Common myeloid progenitor, CD34-positive (primary cell): ENCODE results near the gene PDIA6.

Experiments used
- CTCF ChIA-PET: fragments of 350-600 bp; sonication (Branson Sonifier 250); formaldehyde crosslinking; loops from one replicate; lab custom pipeline; 2021; ENCODE audit warnings: antibody characterized with exemption; lab: Charles Lee
- POLR2A ChIA-PET: fragments of 350-600 bp; sonication (Branson Sonifier 250); formaldehyde crosslinking; loops from one replicate; lab custom pipeline; 2021; ENCODE audit warnings: antibody characterized with exemption; lab: Charles Lee
- DNase-seq, 3 donors: peaks; one replicate each; pipeline versions ENCODE4 v3.0.0 to v3.0.0-alpha.2; 2013
- H3K27ac ChIP-seq, 2 experiments: 1 replicate in 1 of 2; 2 replicates in 1 of 2; pipeline ENCODE4 v1.7.0; 2013; ENCODE audit warnings: inconsistent platforms in 2 of 2, low read length in 2 of 2, mild to moderate bottlenecking in 2 of 2, low read depth in 1 of 2, moderate library complexity in 1 of 2; ENCODE audit not compliant: severe bottlenecking in 2 of 2, insufficient read depth in 1 of 2, poor library complexity in 1 of 2
- H3K27me3 ChIP-seq, 5 experiments: replicated peaks in 2 of 5; 1 replicate in 3 of 5; 2 replicates in 2 of 5; pipeline versions ENCODE4 v1.6.1 to v1.7.0; 2013; ENCODE audit warnings: low read length in 4 of 5, mild to moderate bottlenecking in 2 of 5, moderate library complexity in 2 of 5, inconsistent platforms in 1 of 5; ENCODE audit not compliant: insufficient read depth in 5 of 5, control insufficient read depth in 4 of 5
- H3K36me3 ChIP-seq, 4 experiments: 1 replicate in 2 of 4; 2 replicates in 2 of 4; pipeline versions ENCODE4 v1.6.1 to v1.7.0; 2013; ENCODE audit warnings: low read length in 3 of 4, control low read depth in 1 of 4, mild to moderate bottlenecking in 1 of 4; ENCODE audit not compliant: control insufficient read depth in 4 of 4, insufficient read depth in 4 of 4
- H3K4me1 ChIP-seq, 4 experiments: 1 replicate in 3 of 4; 2 replicates in 1 of 4; pipeline versions ENCODE4 v1.6.1 to v1.7.1; 2013; ENCODE audit warnings: low read length in 3 of 4, mild to moderate bottlenecking in 3 of 4, control low read depth in 1 of 4, inconsistent platforms in 1 of 4, moderate library complexity in 1 of 4; ENCODE audit not compliant: control insufficient read depth in 4 of 4, insufficient read depth in 4 of 4; ENCODE audit errors: control extremely low read depth in 1 of 4
- H3K4me3 ChIP-seq, 7 experiments: 1 replicate in 4 of 7; 2 replicates in 3 of 7; pipeline versions ENCODE4 v1.5.1 to v1.7.0; 2013; ENCODE audit warnings: mild to moderate bottlenecking in 7 of 7, low read length in 6 of 7, moderate library complexity in 6 of 7, inconsistent platforms in 2 of 7, low read depth in 2 of 7, control low read depth in 1 of 7; ENCODE audit not compliant: insufficient read depth in 4 of 7, control insufficient read depth in 1 of 7; ENCODE audit errors: extremely low read depth in 1 of 7
- H3K9me3 ChIP-seq, 5 experiments: 1 replicate in 4 of 5; 2 replicates in 1 of 5; pipeline versions ENCODE4 v1.6.1 to v1.7.1; 2013; ENCODE audit warnings: low read length in 4 of 5, mild to moderate bottlenecking in 2 of 5, inconsistent platforms in 1 of 5, low read depth in 1 of 5, moderate library complexity in 1 of 5; ENCODE audit not compliant: control insufficient read depth in 4 of 5, insufficient read depth in 2 of 5; ENCODE audit errors: control extremely low read depth in 1 of 5
- WGBS: methylation state at CpG from one replicate; pipeline ENCODE4 v1.1.5; 2013; ENCODE audit not compliant: insufficient coverage; 5-methylcytosine and 5-hydroxymethylcytosine counted together

The PDIA6 gene

DNA sequence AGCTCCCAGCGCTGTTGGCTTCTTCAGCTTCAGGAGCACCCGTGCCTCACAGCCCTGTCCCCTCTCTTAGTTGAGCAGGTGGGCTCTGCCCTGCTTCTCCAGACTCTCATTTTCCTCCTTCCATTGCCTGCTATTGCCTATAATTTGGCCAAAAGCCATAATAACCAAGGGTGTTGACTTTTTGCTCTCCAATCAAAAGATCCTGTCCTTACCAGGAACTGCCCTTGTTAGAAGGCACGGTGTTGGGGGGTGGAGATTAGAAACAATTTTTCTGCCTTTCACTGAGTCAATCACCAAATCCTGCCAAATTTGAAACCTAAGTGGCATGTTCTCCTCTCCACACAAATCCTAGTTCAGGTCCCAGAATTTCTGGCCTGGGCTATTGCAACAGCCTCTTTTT lies 16.7 kb upstream of the PDIA6 start:
- Histone ChIP-seq H3K4me1 (peaks cover 0 to 4% (median 1%) of the 10 kb centered on the region in 4 experiments), H3K27me3 (peaks cover 0 to 35% (median 9%) of the 10 kb centered on the region in 5 experiments), H3K4me3 (no peak overlapping the region), H3K27ac (no peak overlapping the region), H3K36me3 (no peaks in the 10 kb centered on the region), H3K9me3 (peaks cover 0 to 2% (median 0%) of the 10 kb centered on the region in 5 experiments)
- 95% methylated on average over 2 of the region's 3 CpGs for WGBS
- ChIA-PET CTCF (interaction anchor here (0.7 to 5.5 kb wide), 4 partner anchors 9 to 396 kb away, joined by 3 to 31 read pairs (median 5); no protein-coding TSS in a partner anchor), POLR2A (interaction anchor here (0.6 kb wide), 1 partner anchor 304 kb away, joined by 3 read pairs; a partner anchor contains a TSS)
- no peak for DNase-seq

DNA sequence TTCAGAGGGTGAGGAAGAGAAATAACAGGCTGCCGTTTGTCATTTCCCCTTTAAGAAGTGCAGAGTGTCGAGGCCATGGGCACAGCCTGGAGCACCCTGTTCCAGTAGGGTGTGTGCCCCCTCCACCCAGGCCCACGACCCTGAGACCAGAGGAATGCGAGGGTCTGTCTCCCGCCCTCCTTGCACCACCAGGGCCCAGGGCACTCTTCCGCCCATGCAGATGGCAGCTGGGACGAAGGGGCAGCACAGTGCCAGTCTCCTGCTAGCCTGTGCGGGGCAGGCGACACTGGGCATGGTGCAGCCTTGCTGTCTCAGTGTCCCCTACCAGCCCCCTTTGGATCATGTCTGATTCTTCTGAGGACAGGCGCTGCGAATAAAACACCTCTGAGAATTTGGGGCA lies 15.8 kb upstream of the PDIA6 start:
- Histone ChIP-seq H3K27me3 (peaks cover 0 to 35% (median 7%) of the 10 kb centered on the region in 5 experiments), H3K4me1 (peaks cover 0 to 4% (median 1%) of the 10 kb centered on the region in 4 experiments), H3K4me3 (no peak overlapping the region), H3K36me3 (no peaks in the 10 kb centered on the region), H3K27ac (no peak overlapping the region), H3K9me3 (peaks cover 0 to 2% (median 0%) of the 10 kb centered on the region in 5 experiments)
- no peak for DNase-seq
- ChIA-PET POLR2A (no interaction called here), CTCF (interaction anchor here (5.5 kb wide), 1 partner anchor 12 kb away, joined by 31 read pairs; no protein-coding TSS in a partner anchor)
- 76% methylated on average over 9 of the region's 11 CpGs for WGBS

DNA sequence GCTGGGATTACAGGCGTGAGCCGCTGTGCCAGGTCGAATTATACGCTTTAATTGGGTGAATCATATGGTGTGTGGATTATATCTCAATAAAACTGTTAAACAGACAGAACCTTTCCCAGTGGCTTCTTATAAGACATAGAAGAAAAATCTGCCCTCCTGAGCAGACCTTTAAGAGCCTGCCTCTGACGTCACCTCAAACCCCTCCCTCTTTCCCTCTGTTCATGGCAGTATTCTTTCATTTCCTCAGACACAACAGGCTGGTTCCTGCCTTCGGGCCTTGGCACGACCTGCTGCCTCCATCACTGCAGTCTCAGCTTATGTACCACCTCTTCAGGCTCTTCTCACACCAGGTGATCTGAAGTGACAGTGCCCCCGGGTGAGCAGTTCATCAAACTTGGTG lies 14.0 kb upstream of the PDIA6 start:
- 75% methylated on average over 6 of the region's 8 CpGs for WGBS
- Histone ChIP-seq H3K4me1 (no peaks in the 10 kb centered on the region), H3K27me3 (peaks cover 0 to 20% (median 6%) of the 10 kb centered on the region in 5 experiments), H3K27ac (no peak overlapping the region), H3K36me3 (no peaks in the 10 kb centered on the region), H3K9me3 (peaks cover 0 to 2% (median 0%) of the 10 kb centered on the region in 5 experiments), H3K4me3 (no peak overlapping the region)
- POLR2A ChIA-PET = no interaction called here
- no peak for DNase-seq
- CTCF ChIA-PET = no interaction called here

DNA sequence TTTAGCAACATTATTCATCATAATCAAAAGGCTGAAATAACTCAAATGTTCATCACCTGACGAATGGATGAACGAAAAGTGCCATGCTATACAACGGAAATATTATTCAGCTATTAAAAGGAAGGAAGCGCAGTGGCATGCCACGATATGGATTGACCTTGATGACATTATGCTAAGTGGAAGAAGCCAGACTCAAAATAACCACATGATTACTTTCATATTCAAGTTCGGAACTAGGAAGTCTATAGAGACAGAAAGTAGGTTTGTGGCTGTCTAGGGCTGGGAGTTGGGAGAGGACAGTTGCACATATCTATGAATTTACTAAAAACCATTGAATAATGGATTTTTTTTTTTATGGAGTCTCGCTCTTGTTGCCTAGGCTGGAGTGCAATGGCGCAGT lies 13.4 kb upstream of the PDIA6 start:
- no peaks in the 10 kb centered on the region for H3K4me1 ChIP-seq
- ChIA-PET POLR2A (no interaction called here), CTCF (no interaction called here)
- 45% methylated on average over 2 of the region's 8 CpGs for WGBS
- H3K27me3 ChIP-seq = peaks cover 0 to 14% (median 1%) of the 10 kb centered on the region in 5 experiments
- no peak for DNase-seq
- H3K27ac ChIP-seq = no peak overlapping the region
- H3K9me3 ChIP-seq = peaks cover 0 to 2% (median 0%) of the 10 kb centered on the region in 5 experiments
- no peak overlapping the region for H3K4me3 ChIP-seq
- no peaks in the 10 kb centered on the region for H3K36me3 ChIP-seq

DNA sequence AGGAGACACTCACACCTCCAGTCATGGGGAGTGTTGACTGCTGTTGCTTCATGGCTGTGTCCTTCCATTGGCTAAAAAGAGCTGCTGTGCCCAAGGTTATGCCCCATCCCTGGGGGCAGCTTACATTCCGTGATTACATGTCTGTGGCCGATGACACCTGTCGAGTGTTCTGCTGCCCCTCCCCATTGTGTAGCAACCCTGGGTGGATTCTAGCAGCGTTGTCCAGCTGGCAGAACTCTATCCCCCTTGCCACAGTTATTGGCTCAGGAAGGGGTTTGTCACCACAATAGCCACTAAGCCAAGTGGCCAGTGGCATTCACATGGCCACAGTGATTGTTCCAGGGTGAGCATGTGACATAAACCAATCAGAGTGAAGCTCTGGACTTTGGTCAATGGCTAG lies 11.6 kb upstream of the PDIA6 start:
- H3K4me1 ChIP-seq = no peaks in the 10 kb centered on the region
- peaks cover 0 to 2% (median 0%) of the 10 kb centered on the region in 5 experiments for H3K27me3 ChIP-seq
- WGBS = 93% methylated on average over 4 of the region's 4 CpGs
- CTCF ChIA-PET = interaction anchor here (1.3 to 2.8 kb wide), 4 partner anchors 8 to 77 kb away, joined by 3 to 10 read pairs (median 6); partner anchors contain the start of gene PDIA6
- no peaks in the 10 kb centered on the region for H3K36me3 ChIP-seq
- no peak for DNase-seq
- H3K9me3 ChIP-seq = peaks cover 0 to 2% (median 0%) of the 10 kb centered on the region in 5 experiments
- H3K27ac ChIP-seq = no peak overlapping the region
- no peak overlapping the region for H3K4me3 ChIP-seq
- POLR2A ChIA-PET = no interaction called here

DNA sequence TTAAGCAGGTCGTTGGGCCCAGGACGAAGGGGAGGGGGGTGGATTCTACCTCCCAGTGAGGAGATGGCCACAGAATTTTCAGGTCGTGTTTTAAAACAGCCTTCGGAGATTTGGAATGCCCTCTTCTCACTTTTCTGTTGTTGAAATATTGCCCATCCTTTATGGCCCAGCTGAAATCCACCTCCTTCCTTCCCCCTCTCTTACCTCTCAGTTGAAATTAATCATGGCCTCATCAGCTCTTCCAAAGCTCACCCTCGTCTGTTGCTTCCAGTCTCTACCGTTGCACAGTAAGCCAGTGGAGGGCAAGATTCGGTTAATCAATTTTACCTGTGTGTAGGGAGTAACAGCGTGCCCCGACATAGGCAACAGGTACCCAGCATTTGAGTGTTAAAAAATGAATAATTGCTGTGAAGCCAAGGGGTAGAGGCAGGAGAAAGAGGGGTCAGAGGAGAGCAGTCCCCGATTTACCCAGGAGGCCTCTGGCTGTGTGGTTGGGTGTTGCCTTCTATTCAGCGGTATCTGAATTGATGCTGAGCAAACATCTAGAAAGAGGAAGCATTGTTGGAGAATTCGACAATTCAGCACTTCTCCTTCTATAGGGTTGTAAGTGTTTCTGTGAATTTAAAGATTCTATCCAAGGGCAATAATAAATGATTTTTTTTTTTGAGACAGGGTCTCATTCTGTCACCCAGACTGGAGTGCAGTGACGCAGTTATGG lies 8.6 kb upstream of the PDIA6 start:
- ChIA-PET CTCF (interaction anchor here (0.5 to 1.6 kb wide), 3 partner anchors 10 to 17 kb away, joined by 3 to 13 read pairs (median 5); no protein-coding TSS in a partner anchor), POLR2A (interaction anchor here (0.6 kb wide), 1 partner anchor 9 kb away, joined by 3 read pairs; no protein-coding TSS in a partner anchor)
- DNase-seq = peak in 2 of 3 donors; percentile 56 to 65
- Histone ChIP-seq H3K9me3 (peaks cover 0 to 2% (median 0%) of the 10 kb centered on the region in 5 experiments), H3K4me3 (no peak overlapping the region), H3K27ac (no peak overlapping the region), H3K4me1 (no peaks in the 10 kb centered on the region), H3K27me3 (peaks cover 0 to 4% (median 0%) of the 10 kb centered on the region in 5 experiments), H3K36me3 (no peaks in the 10 kb centered on the region)
- WGBS = 72% methylated on average over 11 of the region's 13 CpGs

DNA sequence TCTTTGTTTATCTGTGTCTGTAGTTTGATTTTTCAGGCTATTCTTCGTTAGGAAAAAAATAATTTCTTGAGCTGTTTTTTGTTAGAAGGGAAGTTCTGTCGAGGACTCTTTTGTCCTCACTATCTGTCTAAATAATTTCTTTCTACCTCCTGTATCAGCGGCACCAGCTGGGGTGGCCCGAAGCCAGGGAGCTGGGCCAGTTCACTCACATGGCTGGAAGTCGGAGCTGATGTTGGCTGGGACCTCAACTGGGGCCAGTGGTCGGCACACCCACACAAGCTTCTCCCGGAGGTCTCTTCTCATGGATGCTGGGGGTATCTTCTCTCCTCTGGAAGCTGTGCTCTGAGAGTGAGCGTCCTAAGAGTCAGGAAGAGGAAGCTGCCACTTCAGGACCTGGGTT lies 8.0 kb upstream of the PDIA6 start:
- no peak for DNase-seq
- Histone ChIP-seq H3K27ac (no peak overlapping the region), H3K4me1 (no peaks in the 10 kb centered on the region), H3K4me3 (no peak overlapping the region), H3K36me3 (no peaks in the 10 kb centered on the region), H3K9me3 (no peaks in the 10 kb centered on the region), H3K27me3 (peaks cover 0 to 4% (median 0%) of the 10 kb centered on the region in 5 experiments)
- 75% methylated on average over 6 of the region's 8 CpGs for WGBS
- ChIA-PET POLR2A (no interaction called here), CTCF (interaction anchor here (0.5 to 1.6 kb wide), 3 partner anchors 11 to 17 kb away, joined by 3 to 13 read pairs (median 5); no protein-coding TSS in a partner anchor)
